GM21447 (cell line): ENCODE measurements around the gene FLT1.

Source experiments
- ATAC-seq: cut with Tn5 transposase; IDR thresholded peaks from one replicate; pipeline ENCODE4 v1.9.1; 2021; ENCODE audit not compliant: unreplicated experiment

FLT1 gene

DNA sequence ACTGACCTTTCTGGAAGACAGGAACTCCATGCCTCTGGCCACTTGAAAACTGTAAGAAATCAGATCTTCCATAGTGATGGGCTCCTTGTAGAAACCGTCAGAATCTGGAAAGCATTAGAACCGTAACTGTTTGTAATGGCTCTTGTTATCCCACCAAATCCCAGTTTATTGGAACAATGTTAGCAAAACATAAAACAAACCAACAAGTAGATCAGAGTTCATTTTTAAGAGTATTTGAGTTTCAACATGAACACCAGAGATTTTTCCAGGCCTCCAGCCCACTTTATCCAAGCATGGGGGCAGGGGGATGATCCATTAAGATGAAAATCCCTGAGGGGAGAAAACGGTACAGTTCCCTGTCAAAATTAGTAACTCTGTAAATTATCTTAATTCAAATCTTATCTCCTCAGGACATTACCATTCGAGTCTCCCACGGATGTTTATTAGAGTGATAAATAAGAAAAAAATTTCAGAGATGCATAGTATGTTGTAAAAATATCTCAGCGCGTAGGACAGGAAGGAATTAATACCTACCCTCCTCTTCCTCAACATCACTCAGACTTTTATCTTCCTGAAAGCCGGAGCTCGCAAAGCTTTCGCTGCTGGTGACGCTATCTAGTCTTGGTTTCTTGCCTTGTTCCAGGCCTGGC lies 172.5 kb downstream of the FLT1 start:
- no peak for ATAC-seq

DNA sequence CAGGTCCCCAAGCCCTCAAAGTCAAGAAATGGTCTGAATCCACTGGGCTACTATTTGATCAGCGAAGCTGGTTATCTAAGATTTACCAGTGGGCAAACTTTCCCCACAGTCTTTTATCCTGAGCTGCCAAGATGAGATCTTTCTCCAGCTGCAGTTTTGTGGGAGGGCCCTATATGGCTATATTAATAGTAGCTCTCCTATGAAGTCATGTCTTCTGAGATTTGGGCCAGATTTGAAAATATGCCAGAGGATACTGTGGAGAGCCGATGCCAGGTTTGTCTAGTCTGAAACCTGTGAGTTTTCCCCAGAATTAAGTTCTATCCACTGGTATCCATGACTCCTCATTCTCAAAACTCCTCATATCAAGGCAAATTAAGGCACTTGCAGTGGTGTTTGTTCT lies 173.2 kb downstream of the FLT1 start:
- no peak for ATAC-seq

DNA sequence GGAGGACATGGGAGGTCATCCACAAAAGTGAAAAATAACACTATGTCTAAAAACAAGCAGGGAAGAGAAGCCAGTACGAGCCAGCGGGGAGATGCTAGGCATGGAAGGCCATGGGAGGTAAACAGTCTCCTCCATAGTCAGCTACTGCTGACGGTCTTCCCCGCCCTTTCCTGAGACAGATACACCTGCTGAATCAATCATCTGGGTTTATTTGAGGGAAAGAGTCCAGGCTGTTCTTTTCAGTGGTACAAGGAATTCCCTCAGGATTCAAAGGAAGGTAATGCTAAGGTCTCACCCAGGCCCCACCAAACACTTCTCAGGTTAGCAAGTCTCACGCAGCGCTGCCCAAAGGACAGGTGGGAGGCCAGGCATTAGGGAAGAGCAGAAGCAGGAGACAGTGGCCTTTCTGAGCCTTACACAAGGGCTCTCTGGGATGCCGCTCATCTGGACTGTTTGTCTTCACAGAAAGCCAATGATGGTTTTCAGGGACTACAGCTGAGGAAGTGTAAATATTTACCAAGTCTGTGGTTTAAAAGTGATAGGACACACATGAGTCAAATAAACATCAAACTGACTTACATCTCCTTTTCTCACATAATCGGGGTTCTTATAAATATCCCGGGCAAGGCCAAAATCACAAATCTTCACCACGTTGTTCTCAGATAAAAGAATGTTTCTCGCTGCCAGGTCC lies 173.9 kb downstream of the FLT1 start:
- no peak for ATAC-seq

DNA sequence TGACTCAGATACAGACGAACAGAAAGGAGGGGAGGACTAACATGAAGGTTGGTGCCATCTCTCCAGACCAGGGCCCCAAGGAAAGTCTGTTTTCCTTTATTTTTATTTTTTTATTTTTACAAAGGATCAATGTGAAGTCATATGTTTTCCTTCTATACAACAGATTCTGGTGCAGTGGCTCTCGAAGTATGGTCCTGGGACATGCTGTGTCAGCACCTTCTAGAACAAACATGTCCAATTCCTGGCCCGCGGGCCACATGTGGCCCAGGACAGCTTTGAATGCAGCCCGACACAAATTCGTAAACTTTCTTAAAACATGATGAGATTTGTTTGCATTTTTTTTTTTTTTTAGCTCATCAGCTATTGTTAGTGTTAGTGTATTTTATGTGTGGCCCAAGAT lies 174.7 kb downstream of the FLT1 start:
- no peak for ATAC-seq

DNA sequence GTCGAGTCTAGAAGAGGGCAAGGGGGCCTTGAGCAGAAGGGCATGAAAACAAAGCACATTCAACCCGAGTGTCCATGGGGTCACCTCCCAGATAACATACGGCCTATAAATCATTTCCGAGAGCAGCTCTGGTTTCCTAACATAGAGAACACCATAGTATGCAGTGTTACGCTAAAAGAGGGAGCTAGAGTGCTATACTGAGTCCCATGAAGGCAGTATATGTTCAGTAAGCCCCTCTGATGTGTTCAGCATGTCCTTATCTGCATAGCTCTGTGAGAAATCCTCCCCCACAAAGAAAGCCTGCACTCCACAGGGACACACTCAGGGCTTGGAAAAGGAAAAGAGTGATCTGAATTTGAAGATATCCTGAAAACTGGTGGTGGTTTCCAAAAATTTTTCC lies 175.4 kb downstream of the FLT1 start:
- no peak for ATAC-seq

DNA sequence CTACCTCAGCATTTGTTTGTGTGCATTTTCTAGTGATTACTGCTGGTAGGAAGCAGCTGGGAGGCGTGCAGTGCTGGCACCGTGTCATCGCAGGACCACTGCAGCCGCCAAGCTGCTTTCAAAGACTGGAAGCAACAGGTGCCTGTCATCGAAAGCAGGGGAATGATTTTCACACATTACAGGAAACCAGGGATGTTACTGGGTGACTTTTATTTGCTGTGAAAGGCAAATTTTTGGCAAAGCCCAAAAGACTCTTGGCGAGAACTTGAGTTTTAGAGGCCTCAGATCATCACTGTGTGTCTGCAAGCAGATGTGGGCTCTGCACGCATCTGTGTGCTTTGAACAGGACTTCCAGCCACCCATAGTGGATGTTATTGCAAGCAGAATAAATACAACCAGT lies 176.4 kb downstream of the FLT1 start:
- ATAC-seq = no peak

DNA sequence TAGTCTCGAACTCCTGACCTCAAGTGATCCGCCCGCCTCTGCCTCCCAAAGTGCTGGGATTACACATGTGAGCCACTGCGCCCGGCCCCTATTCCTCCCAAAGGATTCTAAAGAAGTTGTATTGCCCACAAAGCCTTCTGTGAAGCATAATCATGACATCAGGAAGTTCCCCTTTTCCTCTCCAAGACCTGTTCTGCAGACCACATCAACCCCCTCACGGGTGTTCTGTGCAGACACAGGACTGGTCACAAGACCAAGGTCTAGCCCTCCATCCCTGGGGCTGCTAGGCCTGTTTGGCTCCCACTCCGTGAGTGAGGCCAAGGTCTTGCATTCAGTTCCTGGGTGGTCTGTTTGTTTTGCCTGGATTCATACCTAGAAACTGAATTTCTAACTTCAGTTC lies 178.1 kb downstream of the FLT1 start:
- ATAC-seq = no peak

DNA sequence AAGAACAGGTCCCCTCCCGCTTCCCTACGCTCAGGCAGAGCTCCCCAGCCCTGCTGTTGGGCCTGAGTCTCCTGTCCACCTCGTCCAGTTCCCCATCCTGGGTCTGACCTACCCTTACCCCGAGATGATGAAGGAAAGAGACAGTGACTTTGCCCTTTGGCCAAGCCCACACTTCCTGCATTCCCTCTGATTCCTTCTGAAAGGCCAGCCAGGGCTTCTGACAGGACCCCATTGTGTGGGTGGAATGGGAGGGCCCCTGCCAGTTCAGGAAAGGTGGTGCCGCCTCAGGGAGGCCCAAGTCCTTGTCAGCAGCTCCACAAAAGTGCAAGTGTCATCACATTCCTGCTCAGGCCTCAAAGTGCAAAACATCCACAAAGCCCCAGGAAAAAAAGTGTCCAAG lies 178.8 kb downstream of the FLT1 start:
- ATAC-seq = no peak

DNA sequence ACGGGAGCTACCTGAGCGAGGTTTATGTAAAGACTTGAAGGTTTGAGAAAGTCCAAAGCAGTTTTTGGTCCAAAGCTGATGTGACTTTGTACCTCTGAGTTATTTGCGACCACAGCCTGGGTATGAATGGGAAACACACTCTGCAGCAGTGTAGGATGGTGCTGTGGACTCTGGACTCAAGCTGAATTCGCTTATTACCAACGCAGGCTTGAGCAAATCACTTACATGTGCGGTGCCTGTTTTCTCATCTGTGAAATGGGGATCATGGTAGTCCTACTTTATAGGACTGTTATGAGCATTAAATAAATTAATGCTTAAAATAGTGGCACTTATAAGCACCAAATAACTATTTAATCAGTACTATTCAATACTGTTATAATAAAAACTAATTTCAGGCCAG lies 180.0 kb downstream of the FLT1 start:
- no peak for ATAC-seq

DNA sequence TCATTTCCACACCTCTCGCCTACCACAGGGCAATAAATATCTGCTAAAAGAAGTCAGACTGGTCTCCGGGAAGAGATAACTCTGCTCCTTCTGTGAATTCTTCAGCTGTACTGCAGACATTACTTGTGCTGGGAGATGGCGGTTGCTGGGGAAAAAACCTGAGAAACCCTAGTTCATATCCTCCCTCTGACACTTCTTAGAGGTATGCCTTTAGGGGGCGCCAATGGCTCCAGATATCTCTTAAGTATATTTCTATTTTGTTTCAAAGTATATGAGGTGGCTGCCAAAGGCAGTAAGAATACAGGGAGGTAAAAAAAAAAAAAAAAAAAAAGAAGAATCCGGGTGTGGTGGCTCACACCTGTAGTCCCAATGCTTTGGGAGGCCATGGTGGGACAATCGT lies 181.3 kb downstream of the FLT1 start:
- no peak for ATAC-seq

DNA sequence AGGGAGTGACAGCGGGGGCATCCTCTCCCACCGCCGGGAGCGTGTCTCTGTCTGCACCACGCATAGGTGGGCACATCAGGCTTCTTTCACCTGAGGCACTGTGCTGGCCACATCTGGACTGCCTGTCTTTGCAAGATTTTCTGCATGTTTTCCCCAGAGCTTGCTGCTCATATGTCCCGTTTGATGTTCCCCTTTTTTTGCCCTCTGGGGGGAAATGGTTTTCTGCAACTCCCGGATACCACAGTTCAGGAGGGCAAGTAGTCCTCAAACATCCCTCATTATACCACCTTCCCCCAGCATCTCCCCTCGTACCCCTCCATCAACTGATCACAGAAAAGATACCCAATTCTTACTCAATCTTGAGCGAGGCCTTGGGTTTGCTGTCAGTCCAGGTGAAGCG lies 188.6 kb downstream of the FLT1 start:
- no peak for ATAC-seq

DNA sequence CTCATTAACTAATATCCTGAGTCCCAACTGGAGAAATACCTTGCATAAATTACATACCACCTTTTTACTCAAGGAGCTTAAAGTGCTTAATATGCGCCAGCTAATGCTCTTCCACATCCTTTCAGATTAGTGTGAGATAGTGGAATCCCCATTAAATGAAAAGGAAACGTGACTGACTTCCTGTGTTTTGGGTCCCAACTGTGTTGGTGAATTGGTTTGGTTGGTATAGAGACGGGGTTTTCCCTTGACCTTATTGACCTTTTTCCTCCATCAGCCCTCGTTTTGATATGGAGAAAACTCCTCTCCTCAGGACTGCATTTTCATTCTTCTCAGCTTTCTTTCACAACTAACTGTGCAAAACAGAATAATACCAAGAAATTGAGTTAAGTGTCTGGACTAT lies 193.1 kb downstream of the FLT1 start:
- ATAC-seq = no peak

DNA sequence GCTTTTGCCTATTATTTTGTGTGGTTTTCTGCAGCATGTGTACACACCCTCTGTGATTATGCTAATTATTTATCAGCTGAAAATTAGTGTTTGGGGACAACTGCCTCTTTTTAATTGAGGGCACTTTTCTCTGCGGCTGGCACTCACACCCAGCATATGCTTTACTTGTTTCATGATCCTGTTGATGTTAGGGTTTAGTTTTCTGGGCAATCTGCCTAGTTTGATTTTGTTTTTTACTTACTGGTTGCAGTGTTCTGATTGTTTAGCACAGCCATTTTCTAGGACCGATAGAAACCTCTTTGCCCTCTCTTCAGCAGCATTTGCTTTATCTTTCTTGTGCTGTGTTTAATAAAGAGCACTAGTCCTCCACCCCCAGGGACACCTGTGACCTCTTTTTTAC lies 195.0 kb downstream of the FLT1 start:
- ATAC-seq = no peak

DNA sequence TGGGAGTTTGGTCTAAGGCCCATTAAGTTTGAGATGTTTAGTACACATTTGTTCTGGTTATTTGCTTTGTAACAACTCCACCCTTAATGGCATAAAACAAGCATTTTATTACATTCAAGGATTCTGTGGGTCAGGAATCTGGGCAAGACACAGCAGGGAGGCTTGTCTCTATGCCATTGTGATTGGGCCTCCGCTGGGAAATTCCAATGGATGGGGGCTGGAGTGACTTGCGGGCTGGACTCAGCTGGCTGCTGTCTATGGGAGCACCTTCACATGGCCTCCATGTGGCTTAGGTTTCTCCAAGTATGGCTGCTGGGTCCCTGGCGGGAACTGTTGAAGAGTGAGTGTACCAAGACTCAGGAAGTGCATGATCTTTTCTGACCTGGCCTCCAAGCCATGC lies 197.6 kb downstream of the FLT1 start:
- ATAC-seq = no peak

DNA sequence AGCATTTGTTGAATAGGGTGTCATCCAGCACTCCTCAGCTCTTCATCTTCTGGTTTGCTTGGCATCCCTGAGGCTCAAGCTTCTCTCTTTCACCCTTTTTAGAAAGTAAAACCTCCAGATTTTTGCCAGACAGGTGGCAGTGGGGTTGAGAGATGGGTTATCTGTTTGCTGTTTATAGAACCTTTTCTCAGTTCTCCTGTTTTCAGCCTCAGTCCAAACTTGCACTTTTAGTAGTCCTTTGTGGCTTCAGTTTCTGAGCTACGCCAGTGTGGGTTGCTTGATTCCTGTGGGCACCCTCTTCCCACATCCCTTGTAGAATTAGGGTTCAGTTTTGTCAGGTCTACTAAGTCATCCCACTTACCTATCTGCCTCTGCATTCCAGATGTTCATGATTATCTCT lies 208.7 kb downstream of the FLT1 start:
- ATAC-seq = no peak

DNA sequence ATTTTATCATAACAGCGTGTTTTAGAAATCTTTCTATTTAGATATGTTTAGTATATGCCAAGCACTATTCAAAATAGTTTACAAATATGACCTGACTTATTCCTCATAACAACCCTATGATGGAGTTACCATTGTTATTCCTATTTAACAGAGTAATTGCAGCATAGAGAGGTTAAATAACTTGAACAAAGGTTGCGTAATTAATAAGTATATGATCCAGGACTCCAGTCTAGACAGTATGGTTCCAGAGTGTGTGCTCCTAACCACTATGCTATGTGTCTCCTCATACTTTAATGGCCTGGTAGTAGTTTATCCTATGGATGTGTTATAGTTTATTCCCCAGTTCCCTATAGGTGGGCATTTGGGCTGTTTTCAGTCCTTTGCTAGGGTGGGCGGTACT lies 211.3 kb downstream of the FLT1 start:
- ATAC-seq = no peak

DNA sequence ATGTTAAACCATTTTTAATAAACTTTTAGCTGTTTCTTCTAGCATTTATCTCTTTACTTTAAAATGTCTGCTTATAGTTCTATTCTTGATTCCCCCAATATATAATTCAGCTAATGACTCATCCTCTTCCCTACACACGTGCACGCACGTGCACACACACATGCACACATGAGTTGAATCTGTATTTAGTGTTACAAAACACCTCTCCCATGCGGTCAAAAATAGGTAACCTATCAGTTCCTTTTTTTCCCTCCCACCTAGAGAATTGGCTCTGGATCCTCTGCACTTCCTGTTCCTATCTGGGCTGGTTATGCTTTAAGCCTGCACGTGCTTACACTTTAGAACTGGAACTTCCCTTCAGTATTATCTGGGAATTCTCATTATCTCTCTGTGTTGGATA lies 212.5 kb downstream of the FLT1 start:
- no peak for ATAC-seq

DNA sequence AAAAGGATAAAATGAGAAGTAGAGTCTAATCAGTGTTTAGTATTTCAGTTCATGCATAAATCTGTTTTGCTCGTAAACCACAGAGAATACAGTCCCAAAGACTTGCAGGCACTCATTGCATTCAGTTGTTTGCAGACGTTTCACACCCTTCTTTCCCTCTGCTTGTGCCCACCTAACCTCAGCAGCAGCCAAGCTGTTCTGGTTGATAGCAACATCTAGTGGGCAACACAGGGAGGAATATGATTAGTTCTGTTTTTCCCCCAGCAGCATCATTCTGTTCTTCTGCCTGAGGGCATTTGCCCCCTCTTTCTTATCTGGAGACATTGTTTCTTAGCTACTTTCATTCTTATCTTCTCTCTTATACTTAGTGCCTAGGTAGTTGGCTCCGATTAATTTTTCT lies 221.0 kb downstream of the FLT1 start:
- no peak for ATAC-seq

DNA sequence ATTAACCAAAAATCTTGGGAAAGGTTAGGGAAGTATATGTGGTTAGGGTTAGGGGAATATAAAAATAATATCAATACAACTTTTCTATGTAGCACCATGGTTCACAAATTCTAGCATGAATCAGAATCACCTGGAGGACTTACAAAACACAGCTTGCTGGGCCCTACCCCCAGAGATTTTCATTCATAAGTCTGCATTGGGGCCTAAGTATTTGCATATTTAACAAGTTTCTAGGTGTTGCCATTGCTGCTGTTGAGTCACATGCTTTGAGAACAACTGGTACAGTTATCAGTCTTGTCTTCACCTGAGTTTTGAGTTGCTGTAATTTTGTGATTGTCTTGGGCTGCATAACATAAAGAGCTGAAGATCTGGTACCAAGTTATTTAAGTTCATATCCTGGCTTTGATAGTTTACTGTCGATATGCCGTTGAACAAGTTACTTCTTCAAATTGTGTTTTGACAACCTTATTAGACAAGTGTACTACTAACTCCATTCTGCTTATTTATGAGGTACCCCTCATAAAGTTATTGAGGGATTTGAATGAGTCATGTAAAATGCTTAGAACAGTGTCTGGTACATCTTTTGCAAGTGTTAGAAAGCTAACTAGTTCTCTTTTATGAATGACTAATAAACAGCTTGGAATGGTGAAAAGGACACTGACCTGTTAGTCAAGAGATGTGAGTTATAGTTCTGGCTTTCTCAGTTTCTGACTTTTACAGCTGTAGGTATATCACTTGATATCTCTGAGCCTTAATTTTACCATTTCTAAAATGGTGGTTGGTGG lies 223.7 kb downstream of the FLT1 start:
- no peak for ATAC-seq

DNA sequence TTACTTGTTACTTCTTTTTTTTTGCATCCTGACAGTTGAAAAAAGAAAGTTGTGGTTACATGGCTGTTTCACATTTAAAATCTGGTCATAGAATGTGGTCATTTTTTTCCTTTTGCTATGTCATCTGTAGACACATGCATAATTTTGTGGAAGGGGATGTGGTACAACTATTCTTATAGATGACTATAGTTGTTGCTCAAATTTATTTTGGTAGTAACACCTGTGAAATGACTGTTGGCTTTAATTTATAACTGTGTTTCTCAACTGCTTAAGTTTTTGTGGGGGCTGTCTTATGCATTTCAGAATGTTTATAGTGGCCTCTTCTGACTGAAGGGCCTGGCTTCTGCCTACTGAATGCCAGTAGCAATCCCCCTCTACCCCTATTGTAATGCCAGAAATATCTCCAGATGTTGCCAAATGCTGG lies 226.1 kb downstream of the FLT1 start:
- ATAC-seq = peak; percentile 96

DNA sequence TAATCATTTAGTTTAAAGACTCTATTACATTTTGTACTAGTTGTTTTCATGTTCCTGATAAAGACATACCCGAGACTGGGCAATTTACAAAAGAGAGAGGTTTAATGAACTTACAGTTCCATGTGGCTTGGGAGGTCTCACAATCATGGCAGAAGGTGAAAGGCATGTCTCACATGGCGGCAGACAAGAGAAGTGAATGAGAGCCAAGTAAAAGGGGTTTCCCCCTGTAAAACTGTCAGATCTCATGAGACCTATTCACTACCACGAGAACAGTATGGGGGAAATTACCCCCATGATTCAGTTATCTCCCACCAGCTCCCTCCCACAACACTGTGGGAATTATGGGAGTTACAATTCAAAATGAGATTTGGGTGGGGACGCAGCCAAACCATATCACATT lies 227.4 kb downstream of the FLT1 start:
- ATAC-seq = no peak

DNA sequence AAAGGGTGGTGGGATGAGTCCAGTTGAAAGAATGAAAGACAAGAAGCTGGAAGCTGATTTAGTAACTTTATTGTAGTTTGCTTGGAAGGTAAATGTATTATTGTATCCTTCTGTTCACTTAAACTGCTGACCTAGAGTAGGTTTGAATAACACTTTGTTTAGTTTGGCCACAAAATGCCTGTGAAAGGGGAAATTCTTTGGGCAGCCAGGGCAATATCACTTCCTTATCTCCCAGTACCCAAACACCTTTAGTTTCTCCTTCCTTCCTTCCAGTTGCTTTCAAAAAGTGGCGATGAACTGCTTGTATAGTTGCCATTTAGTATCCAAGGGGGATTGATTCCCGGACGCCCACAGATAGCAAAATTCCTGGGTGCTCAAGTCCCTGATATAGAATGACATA lies 236.5 kb downstream of the FLT1 start:
- ATAC-seq = no peak
